GM18505 (cell line): ENCODE measurements around the gene TMEM31.

Source experiments
- ATAC-seq: cut with Tn5 transposase; IDR thresholded peaks from one replicate; pipeline ENCODE4 v1.9.1; 2021; ENCODE audit not compliant: unreplicated experiment
- POLR2A ChIP-seq: IDR thresholded peaks from 4 replicates; pipeline ENCODE4 v1.6.1; 2011; ENCODE audit warnings: borderline replicate concordance; ENCODE audit not compliant: insufficient read depth, insufficient read length; ENCODE audit errors: extremely low read depth

Gene TMEM31

DNA sequence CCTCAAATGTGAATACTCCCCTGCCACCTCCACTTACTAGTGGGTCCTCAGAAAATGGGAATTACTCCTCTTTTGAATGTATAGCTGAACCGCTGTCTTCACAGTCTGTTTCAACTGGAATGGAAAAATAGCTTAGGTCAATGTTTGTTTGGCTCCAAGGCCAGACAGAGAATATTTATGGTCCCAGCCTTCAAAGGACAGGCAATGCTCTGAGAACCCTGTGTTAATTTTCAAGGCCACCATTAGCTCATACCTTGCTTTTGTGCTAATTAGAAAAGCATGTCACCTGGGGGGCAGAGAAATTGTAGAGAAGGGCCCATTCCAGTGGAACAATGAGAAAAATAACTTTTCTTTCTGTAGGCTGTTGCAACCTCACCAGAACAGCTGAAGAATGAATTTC is 19.6 kb upstream of the TMEM31 start:
- ATAC-seq, result no peak
- no peak for TF ChIP-seq POLR2A

- ATAC-seq, result no peak
- no peak for TF ChIP-seq POLR2A
Measured at GRCh38 chrX:103697687-103698086, 13.0 kb upstream of the TMEM31 start.

GRCh38 chrX:103699243-103699642 is 11.5 kb upstream of the TMEM31 start:
- no peak for ATAC-seq
- no peak for TF ChIP-seq POLR2A

GRCh38 chrX:103704863-103705262 is 5.8 kb upstream of the TMEM31 start:
- no peak for TF ChIP-seq POLR2A
- ATAC-seq, result no peak

GRCh38 chrX:103716962-103717361 is 6.3 kb downstream of the TMEM31 start:
- no peak for ATAC-seq
- TF ChIP-seq POLR2A, result no peak

DNA sequence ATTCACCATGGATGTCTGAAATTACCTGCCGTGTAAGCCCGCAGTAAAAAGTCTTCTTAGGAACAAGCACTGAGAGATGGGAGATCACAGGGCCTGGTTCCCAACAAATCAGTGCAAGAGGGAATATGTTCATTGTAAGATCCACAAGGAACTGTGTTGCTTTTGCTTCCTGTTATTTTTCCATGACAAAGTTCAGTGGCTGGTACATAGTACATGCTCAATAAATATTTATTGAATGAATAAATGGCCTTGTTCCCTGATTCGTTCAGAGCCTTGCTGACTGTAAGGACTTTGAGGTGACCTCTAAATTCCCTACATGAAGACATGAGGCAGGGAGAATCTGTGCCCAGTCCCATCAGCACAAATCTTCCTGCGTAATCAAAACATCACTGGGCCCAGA is 7.4 kb downstream of the TMEM31 start:
- TF ChIP-seq POLR2A, result no peak
- no peak for ATAC-seq

DNA sequence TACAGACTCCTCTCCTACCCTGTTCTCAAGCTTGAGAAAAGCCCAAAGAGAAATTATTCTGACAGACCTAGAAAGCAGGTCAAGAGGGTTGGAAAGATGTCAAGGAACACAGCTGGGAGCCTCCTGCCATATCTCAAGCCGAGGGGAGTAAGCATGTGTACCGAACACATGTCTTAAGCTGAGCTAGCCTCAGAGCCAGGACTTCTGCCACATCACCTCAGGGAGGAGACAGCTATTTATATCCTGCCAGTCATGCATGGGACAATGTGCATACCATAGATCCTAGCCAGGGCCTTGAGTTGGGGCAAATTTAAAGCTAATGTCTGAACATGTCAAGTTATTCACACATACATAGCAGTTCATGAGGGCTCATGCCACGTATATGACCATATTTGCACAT is 11.8 kb downstream of the TMEM31 start:
- no peak for ATAC-seq
- TF ChIP-seq POLR2A, result no peak

DNA sequence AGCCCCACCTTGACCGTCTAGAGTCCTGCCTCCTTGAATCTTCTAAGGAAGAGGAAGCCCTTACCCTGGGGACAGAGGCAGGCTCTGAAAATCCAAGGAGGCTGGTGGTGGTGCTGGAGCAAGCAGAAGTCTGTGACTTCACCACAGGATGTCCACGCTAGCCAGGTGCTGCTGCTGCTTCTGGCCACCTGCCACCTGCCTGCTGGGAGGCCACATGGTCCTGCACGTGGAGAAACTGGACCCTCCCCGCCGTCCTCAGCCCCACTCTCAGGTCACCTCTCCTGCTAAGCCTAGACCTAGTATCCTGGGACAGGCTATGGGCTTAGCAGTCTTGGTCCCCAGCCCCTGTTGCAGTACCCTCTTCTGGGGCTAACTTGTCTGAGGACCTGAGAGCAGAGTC is 15.8 kb downstream of the TMEM31 start:
- no peak for ATAC-seq
- no peak for TF ChIP-seq POLR2A

DNA sequence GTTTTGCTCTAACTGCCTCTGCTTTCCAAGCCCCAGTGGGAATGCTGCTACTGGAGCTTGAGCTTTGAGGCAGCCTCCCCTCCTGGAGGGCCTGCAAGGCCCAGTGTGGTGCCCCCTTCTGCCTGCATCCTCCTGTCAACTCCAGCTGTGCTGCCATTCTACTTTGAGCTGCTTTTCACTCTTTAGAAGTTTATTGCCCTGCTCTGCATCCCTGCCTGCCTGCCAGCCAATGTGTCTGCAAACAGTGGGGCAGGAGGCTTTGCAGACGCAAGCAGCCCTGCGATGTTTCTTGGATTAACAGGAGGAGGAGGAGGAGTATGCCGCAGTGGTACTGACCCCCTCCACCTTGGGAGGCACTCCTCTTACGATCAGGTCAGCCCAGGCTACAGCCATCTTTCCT is 16.4 kb downstream of the TMEM31 start:
- TF ChIP-seq POLR2A, result no peak
- no peak for ATAC-seq

- ATAC-seq, result no peak
- no peak for TF ChIP-seq POLR2A
Measured at GRCh38 chrX:103729015-103729414, 18.3 kb downstream of the TMEM31 start.

DNA sequence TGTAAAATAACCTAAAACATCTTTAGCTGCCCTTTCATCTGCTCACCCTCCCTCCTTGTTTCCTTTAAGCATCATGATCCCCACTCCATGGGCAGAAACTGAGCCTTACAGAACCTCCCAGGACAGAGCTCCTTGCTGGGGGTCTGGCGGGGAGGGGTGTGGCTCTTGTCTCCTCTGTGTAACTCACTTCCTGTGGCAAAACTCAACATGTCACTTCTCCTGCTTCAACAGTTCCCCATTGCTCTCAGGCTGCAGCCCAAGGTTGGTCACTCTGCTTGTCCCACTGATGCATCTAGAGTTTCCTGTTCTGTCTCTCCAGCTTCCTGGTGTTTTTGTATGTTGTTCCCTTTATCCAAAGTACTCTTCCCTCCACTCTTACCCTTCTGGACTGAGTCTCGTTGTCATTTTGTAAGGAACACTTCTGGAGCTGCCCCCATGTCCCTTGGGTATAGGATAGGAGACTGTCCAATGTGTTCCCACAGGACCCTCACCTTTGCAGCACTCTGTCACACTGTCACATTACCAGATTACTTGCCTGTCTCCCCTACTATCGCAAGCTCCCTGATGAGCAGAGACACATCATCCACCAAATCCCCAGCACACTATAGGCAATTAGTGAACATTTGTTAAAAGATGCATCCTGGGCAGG is 19.6 kb downstream of the TMEM31 start:
- no peak for TF ChIP-seq POLR2A
- ATAC-seq, result no peak

GRCh38 chrX:103730796-103731493 is 20.2 kb downstream of the TMEM31 start:
- no peak for ATAC-seq

GRCh38 chrX:103733017-103733416 is 22.3 kb downstream of the TMEM31 start:
- no peak for ATAC-seq
- TF ChIP-seq POLR2A, result no peak

More at GRCh38 chrX:103730796-103731493, 20.2 kb downstream of the TMEM31 start:
- TF ChIP-seq POLR2A, result no peak

DNA sequence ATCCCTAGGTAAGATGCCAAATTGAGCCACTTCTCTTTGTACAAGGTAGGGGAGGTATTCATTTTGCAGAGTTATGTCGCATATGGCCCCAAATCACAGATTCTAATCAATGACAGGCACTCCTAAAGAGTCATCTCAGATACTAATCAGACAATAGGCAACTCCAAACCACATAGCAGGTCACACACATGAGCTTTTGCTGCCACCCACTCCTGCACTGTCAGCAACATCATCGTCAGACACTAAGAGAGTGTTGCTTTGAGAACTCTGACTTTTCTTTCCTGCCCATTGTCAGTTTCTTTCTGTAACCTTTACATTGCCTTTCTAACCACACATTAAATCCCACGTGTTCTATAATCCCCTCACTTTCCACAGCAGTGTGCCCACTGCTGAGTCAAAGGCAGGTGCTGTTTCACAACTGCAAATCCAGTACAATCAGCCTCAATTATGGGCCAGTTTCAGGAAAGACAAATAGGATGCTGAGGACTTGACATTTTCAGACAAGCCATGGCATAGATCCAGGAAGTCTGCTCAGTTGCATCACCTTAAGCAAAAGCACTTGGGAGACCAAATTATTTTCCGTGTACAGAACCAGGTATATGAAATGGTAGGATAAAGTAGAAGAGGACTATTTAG is 23.5 kb downstream of the TMEM31 start:
- no peak for ATAC-seq
- no peak for TF ChIP-seq POLR2A
